Karpas-422 (cell line): ENCODE results near the gene C16orf87. TPM values are rescaled to one million over a fixed set of nuclear protein-coding genes. Genes with fewer than 3 reads are reported as not detected.
A peak's percentile ranks its signal among the peaks of the same experiment; 100 is the strongest.

Experiments
- DNase-seq: peaks from one replicate; pipeline ENCODE4 v3.0.0-alpha.2; 2015
- H2AFZ ChIP-seq: fragments of 200-600 bp; sonication (generic); 2 replicates; pipeline ENCODE4 v1.6.1; 2014; ENCODE audit warnings: antibody characterized with exemption, low read length, mixed read lengths
- H3K27ac ChIP-seq: fragments of 200-600 bp; sonication (generic); 2 replicates; pipeline ENCODE4 v1.5.1; 2014; ENCODE audit warnings: mild to moderate bottlenecking, low read length, moderate library complexity
- H3K27me3 ChIP-seq: fragments of 200-600 bp; sonication (generic); 2 replicates; pipeline ENCODE4 v1.6.1; 2014; ENCODE audit warnings: low read length, mixed read lengths
- H3K36me3 ChIP-seq: fragments of 200-600 bp; sonication (generic); 2 replicates; pipeline ENCODE4 v1.6.1; 2014; ENCODE audit warnings: low read length, mixed read lengths; ENCODE audit not compliant: insufficient read depth
- H3K4me1 ChIP-seq: fragments of 200-600 bp; sonication (generic); 2 replicates; pipeline ENCODE4 v1.6.1; 2014; ENCODE audit warnings: mild to moderate bottlenecking, low read length, mixed read lengths
- H3K4me2 ChIP-seq: fragments of 200-600 bp; sonication (generic); 2 replicates; pipeline ENCODE4 v1.6.1; 2014; ENCODE audit warnings: low read length, low read depth, mild to moderate bottlenecking; ENCODE audit not compliant: poor library complexity, severe bottlenecking
- H3K4me3 ChIP-seq: fragments of 200-600 bp; sonication (generic); 2 replicates; pipeline ENCODE4 v1.5.1; 2014; ENCODE audit warnings: mild to moderate bottlenecking, antibody characterized with exemption, low read length, mixed read lengths
- H3K79me2 ChIP-seq: fragments of 200-600 bp; sonication (generic); 2 replicates; pipeline ENCODE4 v1.6.1; 2014; ENCODE audit warnings: mild to moderate bottlenecking, low read length, mixed read lengths
- H3K9ac ChIP-seq: fragments of 200-600 bp; sonication (generic); 2 replicates; pipeline ENCODE4 v1.6.0; 2014; ENCODE audit warnings: low read length
- H3K9me2 ChIP-seq: fragments of 200-600 bp; sonication (generic), shearing (Covaris generic); replicated peaks from 2 replicates; pipeline ENCODE4 v1.6.0; 2014; ENCODE audit warnings: mild to moderate bottlenecking, low read length, moderate library complexity; ENCODE audit not compliant: insufficient read depth
- H3K9me3 ChIP-seq: fragments of 300-700, 200-600 bp; sonication (generic); 2 replicates; pipeline ENCODE4 v1.6.1; 2014; ENCODE audit warnings: low read length, mixed read lengths
- H4K20me1 ChIP-seq: fragments of 200-600 bp; sonication (generic); 2 replicates; pipeline ENCODE4 v1.6.1; 2014; ENCODE audit warnings: mild to moderate bottlenecking, antibody characterized with exemption, low read length, low read depth; ENCODE audit not compliant: insufficient read depth
- total RNA-seq: library from RNA; depleted of rRNA; stranded (reverse); fragments of >200 nt; shearing (Covaris generic); gene quantifications from 2 replicates; pipeline ENCODE4 v1.2.3, GENCODE V29; 2014; ENCODE audit warnings: low replicate concordance

C16orf87 gene
- total RNA-seq, 1 experiment from 2014 or later: 37.8 TPM

DNA sequence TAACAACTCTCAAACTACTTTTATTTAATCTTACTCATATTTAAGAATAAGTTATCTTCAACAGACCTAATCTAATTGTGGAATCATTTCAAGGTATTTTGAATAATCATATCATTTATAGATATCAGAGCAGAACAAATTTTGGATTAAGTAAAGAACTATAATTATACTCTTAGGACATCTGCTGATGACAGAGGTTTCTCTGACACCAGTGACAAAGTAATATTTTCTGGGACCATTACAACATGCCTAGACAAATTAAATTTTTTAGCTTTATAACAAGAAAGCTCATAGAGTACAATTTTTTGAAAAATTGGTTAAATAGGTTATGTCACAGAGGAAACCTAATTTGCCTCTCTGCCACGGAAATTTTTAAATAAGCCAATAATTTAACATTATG, 30.5 kb downstream of the C16orf87 start:
- Histone ChIP-seq H3K79me2 (peaks cover 72% of the 10 kb centered on the region), H3K36me3 (peaks cover 65% of the 10 kb centered on the region), H3K27me3 (no peaks in the 10 kb centered on the region), H3K27ac (peak overlapping the region; percentile 66), H3K9me2 (no peaks in the 10 kb centered on the region), H2AFZ (no peak overlapping the region), H3K4me1 (peaks cover 56% of the 10 kb centered on the region), H3K9me3 (no peaks in the 10 kb centered on the region; the same call in 1 of the 2 replicates), H3K4me2 (peak overlapping the region; percentile 46), H3K4me3 (no peak overlapping the region), H3K9ac (no peak overlapping the region), H4K20me1 (no peaks in the 10 kb centered on the region)
- no peak for DNase-seq

DNA sequence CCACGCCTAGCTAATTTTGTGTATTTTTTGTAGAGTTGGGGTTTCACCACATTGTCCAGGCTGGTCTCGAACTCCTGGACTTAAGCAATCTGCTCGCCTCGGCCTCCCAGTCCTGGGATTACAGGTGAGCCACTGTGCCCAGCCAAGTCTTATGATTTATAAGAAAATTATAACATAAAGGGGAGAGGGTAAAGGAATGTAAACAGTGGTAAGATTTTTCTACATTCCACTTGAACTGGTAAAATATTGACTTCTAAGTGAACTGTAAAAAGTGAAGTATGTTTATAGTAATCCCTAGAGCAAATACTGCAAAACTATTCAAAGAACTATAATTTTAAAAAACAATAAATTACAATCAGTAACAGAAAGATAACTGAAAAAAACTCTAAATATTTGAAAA, 33.5 kb downstream of the C16orf87 start:
- DNase-seq: no peak
- Histone ChIP-seq H4K20me1 (no peaks in the 10 kb centered on the region), H3K9me3 (peaks cover 10% of the 10 kb centered on the region)

GRCh38 chr16:46796764-46797269, 34.2 kb downstream of the C16orf87 start:
- Histone ChIP-seq H3K4me1 (peaks cover 43% of the 10 kb centered on the region), H3K9me2 (no peaks in the 10 kb centered on the region), H3K9me3 (peaks cover 10% of the 10 kb centered on the region)

More for the DNA sequence above, 33.5 kb downstream of the C16orf87 start:
- no peak overlapping the region for H3K9ac ChIP-seq
- H3K4me1 ChIP-seq: peaks cover 43% of the 10 kb centered on the region
- no peak overlapping the region for H2AFZ ChIP-seq
- H3K36me3 ChIP-seq: peaks cover 53% of the 10 kb centered on the region
- 0 out of 2 replicates have a peak overlapping the region, but pooled peaks have one; percentile 2 for H3K27ac ChIP-seq
- no peak overlapping the region for H3K4me2 ChIP-seq
- H3K27me3 ChIP-seq: no peaks in the 10 kb centered on the region
- H3K9me2 ChIP-seq: no peaks in the 10 kb centered on the region
- H3K79me2 ChIP-seq: peaks cover 56% of the 10 kb centered on the region
- no peak overlapping the region for H3K4me3 ChIP-seq

DNA sequence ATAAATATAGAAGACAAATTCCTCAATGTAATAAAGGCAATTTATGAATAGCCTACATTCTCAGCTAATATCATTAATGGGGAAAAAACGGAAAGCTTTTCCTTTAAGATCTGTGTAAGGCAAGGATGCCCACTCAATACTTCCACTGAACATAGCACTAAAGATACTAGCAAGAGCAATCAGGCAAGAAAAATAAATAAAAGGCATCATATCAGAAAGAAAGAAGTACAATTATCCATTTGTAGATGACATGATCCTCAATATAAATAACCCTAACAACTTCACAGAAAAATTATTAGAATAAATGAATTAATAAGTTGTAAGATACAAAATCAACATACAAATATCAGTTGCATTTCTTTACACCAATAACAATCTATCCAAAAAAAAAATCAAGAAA, 37.1 kb downstream of the C16orf87 start:
- H3K27ac ChIP-seq: peak overlapping the region; percentile 89

More at GRCh38 chr16:46796764-46797269, 34.2 kb downstream of the C16orf87 start:
- Histone ChIP-seq H3K36me3 (peaks cover 46% of the 10 kb centered on the region), H3K27ac (no peak overlapping the region), H3K27me3 (no peaks in the 10 kb centered on the region), H3K79me2 (peaks cover 51% of the 10 kb centered on the region), H3K4me2 (no peak overlapping the region), H4K20me1 (no peaks in the 10 kb centered on the region), H3K9ac (no peak overlapping the region), H2AFZ (no peak overlapping the region), H3K4me3 (no peak overlapping the region)
- DNase-seq: no peak

DNA sequence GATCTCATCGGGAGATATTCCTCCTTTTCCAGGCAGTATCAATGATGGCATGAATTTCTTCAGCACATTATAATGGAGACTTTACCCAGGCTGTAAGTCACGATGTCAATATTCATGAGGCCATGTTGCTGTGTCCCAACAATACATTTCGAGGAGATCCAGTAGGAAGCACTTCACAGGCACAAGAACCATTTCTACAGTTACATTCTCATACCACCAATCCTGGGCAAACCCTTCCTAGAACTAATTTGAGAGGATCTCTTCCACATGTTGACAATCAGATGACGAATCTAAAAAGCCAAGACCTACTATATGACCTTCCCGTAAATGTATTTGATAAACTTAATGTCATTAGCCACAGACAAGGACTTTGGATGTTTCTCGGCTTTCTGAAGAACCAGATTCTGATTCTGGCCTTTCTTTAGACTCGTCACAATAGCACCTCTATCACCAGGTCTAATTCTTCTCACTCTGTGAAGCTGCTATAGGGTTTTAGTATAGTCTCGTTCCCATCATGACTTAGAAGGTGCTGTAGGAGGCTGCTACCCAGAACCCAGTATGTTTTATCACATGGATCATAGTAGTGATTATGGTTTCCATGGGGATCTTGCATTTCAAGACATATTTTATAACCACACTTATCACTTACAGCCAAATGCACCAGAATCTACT, 40.2 kb downstream of the C16orf87 start:
- peak overlapping the region; percentile 89 for H3K27ac ChIP-seq
- H2AFZ ChIP-seq: no peak overlapping the region
- peak overlapping the region; percentile 82 for H3K9ac ChIP-seq

More for the DNA sequence above, 37.1 kb downstream of the C16orf87 start:
- H3K4me2 ChIP-seq: no peak overlapping the region
- H3K9ac ChIP-seq: no peak overlapping the region
- H3K4me1 ChIP-seq: peaks cover 51% of the 10 kb centered on the region
- peaks cover 10% of the 10 kb centered on the region for H3K9me3 ChIP-seq
- H3K9me2 ChIP-seq: no peaks in the 10 kb centered on the region
- H3K36me3 ChIP-seq: peaks cover 38% of the 10 kb centered on the region
- no peaks in the 10 kb centered on the region for H4K20me1 ChIP-seq
- H3K79me2 ChIP-seq: peaks cover 32% of the 10 kb centered on the region
- no peak overlapping the region for H2AFZ ChIP-seq
- no peak overlapping the region for H3K4me3 ChIP-seq
- no peaks in the 10 kb centered on the region for H3K27me3 ChIP-seq
- no peak for DNase-seq

DNA sequence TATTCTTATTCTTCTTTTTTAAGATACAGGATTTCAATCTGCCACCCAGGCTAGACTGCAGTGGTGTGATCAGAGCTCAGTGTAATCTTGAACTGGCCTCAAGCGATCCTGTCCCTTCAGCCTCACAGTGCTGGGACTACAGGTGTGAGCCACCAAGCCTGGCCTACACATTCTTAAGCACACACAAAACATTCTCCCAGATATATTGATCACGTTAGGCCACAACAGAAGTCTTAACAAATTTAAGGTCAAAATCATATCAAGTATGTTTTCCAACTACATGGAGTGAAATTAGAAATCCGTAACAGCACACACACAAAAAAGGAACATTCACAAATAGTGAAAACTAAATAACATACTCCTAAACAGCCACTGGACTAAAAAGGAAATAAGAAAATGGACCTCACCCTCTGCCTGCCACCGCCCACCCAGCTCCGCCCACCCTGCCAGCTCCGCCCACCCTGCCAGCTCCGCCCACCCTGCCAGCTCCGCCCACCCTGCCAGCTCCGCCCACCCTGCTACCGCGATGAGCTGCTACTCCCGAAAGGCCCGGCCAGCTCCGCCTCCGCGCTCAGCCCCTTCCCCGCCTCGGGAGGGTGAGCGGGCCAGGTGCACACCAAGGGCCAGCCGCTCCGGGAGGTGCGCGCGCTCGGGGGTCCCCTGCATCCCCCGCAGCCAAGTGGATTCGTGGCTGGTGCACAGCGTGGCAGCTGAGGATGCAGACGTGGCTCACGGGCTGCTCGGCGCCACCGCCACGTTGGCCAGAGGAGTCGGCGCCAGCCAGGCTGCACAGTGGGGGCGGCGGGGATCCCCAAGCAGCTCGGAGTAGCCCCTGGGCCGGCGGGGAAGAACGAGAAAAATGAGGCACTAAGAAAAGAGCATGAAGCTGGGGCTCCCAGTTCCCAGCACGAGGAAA, 41.2 kb downstream of the C16orf87 start:
- H3K79me2 ChIP-seq: peaks cover 5% of the 10 kb centered on the region
- H3K27me3 ChIP-seq: no peaks in the 10 kb centered on the region
- peaks cover 4% of the 10 kb centered on the region for H3K36me3 ChIP-seq
- H2AFZ ChIP-seq: 0 out of 2 replicates have a peak overlapping the region, but pooled peaks have one; percentile 34
- peaks cover 4% of the 10 kb centered on the region for H3K9me3 ChIP-seq
- peak overlapping the region; percentile 78 for H3K4me3 ChIP-seq
- H3K27ac ChIP-seq: peak overlapping the region; percentile 95
- peak overlapping the region; percentile 82 for H3K9ac ChIP-seq
- H3K4me1 ChIP-seq: peaks cover 63% of the 10 kb centered on the region
- H3K4me2 ChIP-seq: peak overlapping the region; percentile 94
- peak; percentile 94 for DNase-seq
- no peaks in the 10 kb centered on the region for H3K9me2 ChIP-seq
- H4K20me1 ChIP-seq: no peaks in the 10 kb centered on the region

More for the DNA sequence above, 40.2 kb downstream of the C16orf87 start:
- H3K9me2 ChIP-seq: no peaks in the 10 kb centered on the region
- peaks cover 14% of the 10 kb centered on the region for H3K36me3 ChIP-seq
- H3K79me2 ChIP-seq: peaks cover 14% of the 10 kb centered on the region
- H3K27me3 ChIP-seq: no peaks in the 10 kb centered on the region
- peak overlapping the region; percentile 78 for H3K4me3 ChIP-seq
- H3K4me2 ChIP-seq: peak overlapping the region; percentile 94
- H4K20me1 ChIP-seq: no peaks in the 10 kb centered on the region
- H3K9me3 ChIP-seq: peaks cover 10% of the 10 kb centered on the region
- H3K4me1 ChIP-seq: peaks cover 69% of the 10 kb centered on the region
- DNase-seq: peak; percentile 70

DNA sequence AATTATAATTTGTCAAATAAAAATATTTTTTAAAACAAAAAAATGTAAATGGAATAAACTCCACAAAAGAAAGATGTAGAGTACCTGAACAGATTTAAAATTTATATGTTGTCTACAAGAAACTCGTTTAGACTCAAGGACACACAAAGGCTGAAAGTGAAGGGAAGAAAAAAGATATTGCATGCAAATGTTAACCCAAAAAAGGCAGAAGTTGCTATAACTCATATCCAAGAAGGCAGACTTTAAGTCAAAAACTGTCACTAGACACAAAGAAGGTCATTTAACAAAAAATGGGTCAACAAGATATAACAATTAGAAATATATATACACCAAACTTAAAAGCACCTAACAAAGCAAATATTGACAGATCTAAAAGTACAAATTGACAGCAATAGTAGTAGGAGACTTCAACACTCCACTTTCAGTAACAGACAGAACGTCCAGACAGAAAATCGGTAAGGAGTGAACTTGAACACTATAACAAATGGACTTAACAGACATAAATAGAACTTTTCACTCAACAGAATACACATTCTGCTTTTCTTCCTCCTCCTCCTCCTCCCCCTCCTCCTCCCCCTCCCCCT, 42.0 kb downstream of the C16orf87 start:
- H3K4me2 ChIP-seq: peak overlapping the region; percentile 78
- H3K4me3 ChIP-seq: peak overlapping the region; percentile 24
- H3K27ac ChIP-seq: peak overlapping the region; percentile 95

More for the DNA sequence above, 42.0 kb downstream of the C16orf87 start:
- no peak overlapping the region for H2AFZ ChIP-seq
- H3K9ac ChIP-seq: peak overlapping the region; percentile 61
- H3K9me3 ChIP-seq: no peaks in the 10 kb centered on the region; the same call in 1 of the 2 replicates
- H3K79me2 ChIP-seq: no peaks in the 10 kb centered on the region
- DNase-seq: peak; percentile 65
- H3K4me1 ChIP-seq: peaks cover 63% of the 10 kb centered on the region
- no peaks in the 10 kb centered on the region for H3K27me3 ChIP-seq
- no peaks in the 10 kb centered on the region; the same call in 1 of the 2 replicates for H3K36me3 ChIP-seq
- no peaks in the 10 kb centered on the region for H4K20me1 ChIP-seq
- no peaks in the 10 kb centered on the region for H3K9me2 ChIP-seq
